Measurements from ENCODE around the gene TTC36.
"Not testable (repeated sequence)": the region's sequence is repeated elsewhere in the genome, so short reads cannot be mapped to it uniquely, and the experiment has no call there.

Gene TTC36

DNA sequence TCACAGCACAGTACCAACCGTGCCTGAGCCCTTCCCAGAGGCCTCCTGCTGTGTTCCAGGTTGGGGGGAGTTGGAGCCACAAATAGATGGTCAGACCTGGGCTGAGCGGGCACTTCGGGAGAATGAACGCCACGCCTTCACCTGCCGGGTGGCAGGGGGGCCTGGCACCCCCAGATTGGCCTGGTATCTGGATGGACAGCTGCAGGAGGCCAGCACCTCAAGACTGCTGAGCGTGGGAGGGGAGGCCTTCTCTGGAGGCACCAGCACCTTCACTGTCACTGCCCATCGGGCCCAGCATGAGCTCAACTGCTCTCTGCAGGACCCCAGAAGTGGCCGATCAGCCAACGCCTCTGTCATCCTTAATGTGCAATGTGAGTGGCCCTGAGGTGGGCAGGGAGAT, 4.8 kb downstream of the TTC36 start:
- no peak for DNase-seq (ENCODE audit: low read depth)

DNA sequence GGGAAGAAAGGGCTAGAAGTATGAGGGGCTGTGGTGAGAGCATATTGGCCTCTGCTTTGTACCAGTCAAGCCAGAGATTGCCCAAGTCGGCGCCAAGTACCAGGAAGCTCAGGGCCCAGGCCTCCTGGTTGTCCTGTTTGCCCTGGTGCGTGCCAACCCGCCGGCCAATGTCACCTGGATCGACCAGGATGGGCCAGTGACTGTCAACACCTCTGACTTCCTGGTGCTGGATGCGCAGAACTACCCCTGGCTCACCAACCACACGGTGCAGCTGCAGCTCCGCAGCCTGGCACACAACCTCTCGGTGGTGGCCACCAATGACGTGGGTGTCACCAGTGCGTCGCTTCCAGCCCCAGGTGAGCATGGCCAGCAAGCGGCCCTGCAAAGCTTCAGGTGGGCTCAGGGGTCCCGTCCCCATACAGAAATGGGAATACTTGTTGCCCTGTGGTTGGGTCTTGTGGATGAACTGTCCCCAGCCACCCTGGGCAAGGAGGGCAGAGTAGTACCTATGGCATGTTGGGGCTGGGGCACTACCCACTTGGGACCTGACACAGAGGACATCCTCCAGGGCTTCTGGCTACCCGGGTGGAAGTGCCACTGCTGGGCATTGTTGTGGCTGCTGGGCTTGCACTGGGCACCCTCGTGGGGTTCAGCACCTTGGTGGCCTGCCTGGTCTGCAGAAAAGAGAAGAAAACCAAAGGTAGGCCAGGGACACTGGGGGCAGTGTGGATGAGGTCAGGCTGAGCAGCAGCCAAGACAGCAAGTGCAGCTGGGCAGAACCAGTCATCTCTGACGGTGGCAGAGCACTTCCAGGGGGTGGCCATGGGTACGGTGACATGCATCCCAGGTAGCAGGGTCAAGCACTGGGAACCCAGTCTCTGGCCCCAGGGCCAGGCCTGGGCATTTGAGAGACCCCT, 5.8 kb downstream of the TTC36 start:
- no peak for DNase-seq (ENCODE audit: low read depth)

GRCh38 chr11:118533769-118534729, 6.8 kb downstream of the TTC36 start:
- no peak for DNase-seq (ENCODE audit: low read depth)

- DNase-seq (ENCODE audit: low read depth), result no peak
Observed at GRCh38 chr11:118535261-118535660, 8.0 kb downstream of the TTC36 start.

DNA sequence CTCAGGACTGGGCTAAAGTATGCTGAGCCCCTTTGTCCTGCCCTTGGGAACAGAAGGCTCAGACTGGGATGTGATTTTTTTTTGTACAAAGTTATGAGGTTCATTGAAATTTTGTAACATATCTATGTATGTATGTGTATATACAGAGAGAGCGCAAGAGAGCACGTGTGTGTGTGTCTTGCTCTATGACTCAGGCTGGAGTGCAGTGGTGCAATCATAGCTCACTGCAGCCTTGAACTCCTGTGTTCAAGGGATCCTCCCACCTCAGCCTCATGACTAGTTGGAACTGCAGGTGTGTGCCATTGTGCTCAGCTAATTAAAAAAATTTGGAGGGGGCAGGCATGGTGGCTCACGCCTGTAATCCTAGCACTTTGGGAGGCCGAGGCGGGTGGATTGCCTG, 9.5 kb downstream of the TTC36 start:
- no peak for DNase-seq (ENCODE audit: low read depth)

DNA sequence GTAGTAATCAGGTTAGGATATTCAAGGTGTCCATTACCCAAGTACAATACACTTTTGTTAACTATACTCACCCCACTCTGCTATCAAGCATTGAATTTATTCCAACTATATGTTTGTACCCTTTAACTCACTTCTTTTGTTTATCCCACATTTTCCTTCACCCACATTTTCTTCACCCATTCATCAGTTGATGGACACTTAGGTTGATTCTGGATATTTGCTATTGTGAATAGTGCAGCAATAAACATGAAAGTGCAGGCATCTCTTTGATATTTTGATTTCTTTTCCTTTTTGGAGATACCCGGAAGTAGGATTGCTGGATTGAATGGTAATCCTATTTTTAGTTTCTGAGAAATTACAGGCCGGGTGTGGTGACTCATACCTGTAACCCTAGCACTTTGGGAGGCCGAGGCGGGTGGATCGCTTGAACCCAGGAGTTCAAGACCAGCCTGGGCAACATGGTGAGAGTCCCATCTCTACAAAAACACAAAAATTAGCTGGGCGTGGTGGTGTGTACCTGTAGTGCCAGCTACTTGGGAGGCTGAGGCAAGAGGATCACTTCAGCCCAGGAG, 10.2 kb downstream of the TTC36 start:
- no peak for DNase-seq (ENCODE audit: low read depth)

DNA sequence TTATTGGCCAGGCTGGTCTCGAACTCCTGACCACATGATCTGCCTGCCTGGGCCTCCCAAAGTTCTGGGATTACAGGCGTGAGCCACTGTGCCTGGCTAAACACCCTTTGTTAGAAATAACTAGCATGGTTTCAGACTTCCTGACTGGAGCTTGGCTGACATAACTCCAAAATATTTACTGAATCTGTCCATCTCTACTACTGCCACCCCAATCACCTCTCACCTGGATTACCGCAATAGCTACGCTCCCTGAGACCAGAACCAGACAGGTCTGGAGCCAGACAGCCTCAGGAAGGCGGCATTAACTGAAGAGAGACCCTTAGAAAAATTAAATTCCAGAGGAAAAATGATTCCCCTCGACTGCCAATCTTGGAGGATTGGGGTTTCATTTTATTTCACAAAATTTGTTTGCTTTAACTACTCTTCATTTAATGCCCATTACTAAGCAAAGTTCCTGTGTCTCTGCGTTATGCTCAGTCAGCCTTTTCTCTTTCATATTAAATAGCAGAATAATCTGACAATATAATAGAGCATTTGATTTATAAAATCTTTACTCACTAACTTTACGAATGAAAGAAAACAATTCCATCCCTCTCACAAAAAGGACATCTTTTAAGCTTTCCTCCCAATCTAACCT, 16.9 kb downstream of the TTC36 start:
- DNase-seq (ENCODE audit: low read depth), result no peak

GRCh38 chr11:118544647-118545010, 17.4 kb downstream of the TTC36 start:
- DNase-seq (ENCODE audit: low read depth), result no peak

DNA sequence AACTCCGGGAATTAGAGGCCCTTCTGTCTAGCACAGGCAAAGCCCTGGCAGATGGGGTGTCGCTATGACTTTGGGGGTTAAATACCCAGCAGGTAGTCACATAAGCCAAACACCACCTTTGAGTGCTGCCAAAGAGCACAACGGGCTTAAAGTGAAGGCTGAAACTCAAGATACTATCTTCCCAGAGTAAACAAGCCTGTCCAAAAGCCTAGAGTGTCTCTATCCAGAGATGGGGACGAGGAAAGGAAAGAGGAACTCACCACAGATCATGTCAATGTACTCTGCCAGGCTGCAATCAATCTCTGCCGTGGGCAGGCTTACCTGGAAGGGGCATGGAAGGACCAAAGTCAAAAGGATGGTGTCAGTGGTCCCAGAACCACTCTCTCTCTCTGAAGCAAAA, 18.3 kb downstream of the TTC36 start:
- DNase-seq (ENCODE audit: low read depth), result no peak

DNA sequence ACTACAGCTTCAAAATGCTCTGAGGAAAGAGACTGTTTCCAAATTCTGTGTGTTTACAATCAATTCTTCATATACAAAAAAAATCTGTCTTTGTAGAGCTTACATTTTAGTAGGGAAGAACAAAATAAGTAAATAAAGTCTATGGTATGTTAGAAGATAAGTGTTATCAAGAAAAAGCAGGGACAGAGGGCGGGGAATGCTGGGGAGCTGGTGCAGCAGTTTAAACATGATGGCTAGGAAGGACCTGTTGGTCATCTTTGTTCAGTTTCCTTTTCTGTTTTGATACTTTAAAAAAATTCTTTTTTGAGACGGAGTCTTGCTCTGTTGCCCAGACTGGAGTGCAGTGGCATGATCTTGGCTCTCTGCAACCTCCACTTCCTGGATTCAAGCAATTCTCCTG, 19.9 kb downstream of the TTC36 start:
- DNase-seq (ENCODE audit: low read depth), result no peak

GRCh38 chr11:118552341-118552740, 25.1 kb downstream of the TTC36 start:
- DNase-seq (ENCODE audit: low read depth), result no peak

DNA sequence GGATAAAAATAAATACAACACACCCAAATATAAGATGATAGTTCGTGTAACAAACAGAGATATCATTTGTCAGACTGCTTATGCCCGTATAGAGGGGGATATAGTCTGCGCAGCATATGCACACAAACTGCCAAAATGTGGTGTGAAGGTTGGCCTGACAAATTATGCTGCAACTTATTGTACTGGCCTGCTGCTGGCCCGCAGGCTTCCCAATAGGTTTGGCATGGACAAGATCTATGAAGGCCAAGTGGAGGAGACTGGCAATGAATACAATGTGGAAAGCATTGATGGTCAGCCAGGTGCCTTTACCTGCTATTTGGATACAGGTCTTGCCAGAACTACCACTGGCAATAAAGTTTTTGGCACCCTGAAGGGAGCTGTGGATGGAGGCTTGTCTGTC, 33.5 kb downstream of the TTC36 start:
- DNase-seq (ENCODE audit: low read depth), result no peak

GRCh38 chr11:118565051-118565450, 37.8 kb downstream of the TTC36 start:
- no peak for DNase-seq (ENCODE audit: low read depth)

GRCh38 chr11:118569670-118570069, 42.4 kb downstream of the TTC36 start:
- no peak for DNase-seq (ENCODE audit: low read depth)

- DNase-seq (ENCODE audit: low read depth), result no peak
Observed at GRCh38 chr11:118570787-118571186, 43.5 kb downstream of the TTC36 start.

DNA sequence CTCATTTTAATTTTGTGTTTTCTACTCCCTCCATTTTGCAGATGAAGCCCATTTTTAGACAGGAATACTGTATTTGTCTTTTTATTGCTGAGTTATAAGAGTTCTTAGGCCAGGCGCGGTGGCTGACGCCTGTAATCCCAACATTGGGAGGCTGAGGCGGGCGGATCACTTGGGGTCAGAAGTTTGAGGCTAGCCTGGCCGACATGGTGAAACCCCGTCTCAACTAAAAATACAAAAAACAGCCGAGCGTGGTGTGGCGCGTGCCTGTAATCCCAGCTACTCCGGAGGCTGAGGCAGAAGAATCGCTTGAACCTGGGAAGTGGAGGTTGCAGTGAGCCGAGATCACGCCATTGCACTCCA, 44.4 kb downstream of the TTC36 start:
- DNase-seq (ENCODE audit: low read depth), result not testable (repeated sequence)

GRCh38 chr11:118572061-118572980, 45.0 kb downstream of the TTC36 start, which contains the start of gene ARCN1:
ARCN1 (plus strand) TSS chr11:118572409; CDS start chr11:118572548, 139 bp downstream.
- peak; percentile 60 for DNase-seq (ENCODE audit: low read depth)

- DNase-seq (ENCODE audit: low read depth), result no peak
Observed at GRCh38 chr11:118572981-118573550, 45.8 kb downstream of the TTC36 start.

- DNase-seq (ENCODE audit: low read depth), result no peak
Observed at GRCh38 chr11:118574636-118575035, 47.4 kb downstream of the TTC36 start.

- not testable (repeated sequence) for DNase-seq (ENCODE audit: low read depth)
Observed at GRCh38 chr11:118577995-118578394, 50.7 kb downstream of the TTC36 start.
